Left lobe of liver (tissue), 2 donors: ENCODE results near the gene HINFP. TPM values are rescaled to one million over a fixed set of nuclear protein-coding genes. Genes with fewer than 3 reads are reported as not detected.
A peak's percentile ranks its signal among the peaks of the same experiment; 100 is the strongest.
"Not testable (repeated sequence)": the region's sequence is repeated elsewhere in the genome, so short reads cannot be mapped to it uniquely, and the experiment has no call there.

ENCODE experiments used
- ATAC-seq: fragments of 200-7000 bp; cut with Tn5 transposase; one replicate; pipeline ENCODE4 v1.9.1; 2020; ENCODE audit warnings: mild to moderate bottlenecking, moderate library complexity
- DNase-seq: peaks from one replicate; pipeline ENCODE4 v3.0.0-alpha.2; 2020; ENCODE audit warnings: low spot score
- total RNA-seq: library from RNA; stranded (reverse); gene quantifications from one replicate; pipeline ENCODE4 v1.2.1, GENCODE V29; 2021
- donor health status: DM: no; HTN: no; CAD: no; lungs with moderate emphysema.
- donor health status: DM: no; HTN: yes; CAD: no.

The HINFP gene
- total RNA-seq, 1 donor from 2014 or later: 8.9 TPM

- ATAC-seq (no peak), DNase-seq (no peak)
These were observed 21.7 kb upstream of the HINFP start for GRCh38 chr11:119099711-119100110.

- DNase-seq: no peak
- ATAC-seq: peak; percentile 12
These were observed 21.0 kb upstream of the HINFP start for GRCh38 chr11:119100246-119100970.

GRCh38 chr11:119100994-119101758 lies 20.2 kb upstream of the HINFP start:
- ATAC-seq (peak; percentile 35), DNase-seq (peak; percentile 56)

- DNase-seq: peak; percentile 90
- peak; percentile 89 for ATAC-seq
These were observed 19.5 kb upstream of the HINFP start, which contains the start of gene DPAGT1 for GRCh38 chr11:119101759-119102423. Gene DPAGT1 (minus strand): TSS chr11:119101853. CDS start chr11:119101655, 198 bp downstream.

GRCh38 chr11:119103161-119103664 lies 18.2 kb upstream of the HINFP start:
- not testable (repeated sequence) for ATAC-seq, DNase-seq

- DNase-seq: no peak
- no peak for ATAC-seq
These were observed 17.6 kb upstream of the HINFP start for GRCh38 chr11:119103793-119104192.

- ATAC-seq: peak; percentile 88
- peak; percentile 89 for DNase-seq
These were observed 14.5 kb upstream of the HINFP start, which contains the start of gene C2CD2L for GRCh38 chr11:119106564-119107537. Gene C2CD2L (plus strand): TSS chr11:119107344. CDS start chr11:119107742, 398 bp downstream.

- no peak for DNase-seq
- peak; percentile 32 for ATAC-seq
These were observed 13.7 kb upstream of the HINFP start for GRCh38 chr11:119107538-119108145.

- ATAC-seq: peak; percentile 44
- no peak for DNase-seq
These were observed 13.1 kb upstream of the HINFP start for GRCh38 chr11:119108146-119108856.

- ATAC-seq: peak; percentile 58
- DNase-seq: peak; percentile 83
These were observed 12.5 kb upstream of the HINFP start for GRCh38 chr11:119108857-119109221.

- no peak for ATAC-seq
- DNase-seq: no peak
These were observed 11.5 kb upstream of the HINFP start for GRCh38 chr11:119109843-119110242.

- DNase-seq: no peak
- no peak for ATAC-seq
These were observed 10.9 kb upstream of the HINFP start for GRCh38 chr11:119110439-119110838.

- no peak for DNase-seq
- no peak for ATAC-seq
These were observed 9.9 kb upstream of the HINFP start for GRCh38 chr11:119111361-119111925.

- DNase-seq: no peak
- ATAC-seq: no peak
These were observed 8.9 kb upstream of the HINFP start for GRCh38 chr11:119112314-119113020.

GRCh38 chr11:119113716-119114115 lies 7.7 kb upstream of the HINFP start:
- no peak for ATAC-seq
- no peak for DNase-seq

- DNase-seq: no peak
- ATAC-seq: no peak
These were observed 7.0 kb upstream of the HINFP start for GRCh38 chr11:119114351-119114750.

GRCh38 chr11:119115484-119116234 lies 5.7 kb upstream of the HINFP start:
- DNase-seq (no peak), ATAC-seq (peak; percentile 64)
